ENCODE results near the gene SEPTIN8.

SEPTIN8 gene

DNA sequence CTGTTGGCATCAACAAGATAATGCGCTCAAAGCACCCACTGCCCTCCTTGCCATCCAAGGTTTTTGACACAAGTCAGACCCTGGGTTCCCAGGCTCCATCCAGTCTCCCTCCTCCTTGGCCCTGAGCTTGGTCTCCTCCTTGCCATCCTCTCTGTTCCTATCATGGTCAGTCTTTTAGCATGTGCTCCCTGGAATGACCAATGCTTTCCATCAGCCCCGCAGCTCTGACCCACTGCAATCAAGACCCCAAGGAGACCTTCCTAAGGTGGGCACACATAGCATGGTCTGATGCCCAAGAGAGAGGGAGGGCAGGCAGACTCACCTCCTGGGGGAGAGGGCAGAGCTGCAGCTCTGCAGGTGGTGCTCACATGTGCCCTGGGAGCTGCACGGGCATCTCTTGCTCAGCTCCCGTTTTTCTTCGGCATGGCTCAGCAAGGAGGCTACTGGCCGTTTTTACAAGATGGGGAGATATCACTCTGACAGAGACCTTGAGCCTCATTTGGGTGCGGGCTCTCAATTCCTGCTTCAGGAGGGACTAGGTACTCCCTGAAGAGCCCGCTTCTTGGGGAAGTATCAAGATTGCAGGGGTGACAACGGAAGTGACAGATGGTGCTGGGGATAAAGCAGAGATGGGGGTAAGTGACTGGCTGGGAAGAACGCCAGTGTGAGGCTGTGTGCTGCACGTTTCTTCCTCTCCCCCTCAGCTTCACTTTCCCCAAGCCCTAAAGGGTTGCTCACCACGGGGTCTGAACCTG, 3.3 kb downstream of the SEPTIN8 start:
- H3K4ac ChIP-seq (ENCODE audit: low read length), result no peak overlapping the region
- peak overlapping the region; percentile 41 for H2AK5ac ChIP-seq (ENCODE audit: low read depth, low read length)
- no peak overlapping the region for H2AFZ ChIP-seq (ENCODE audit: low read length)
- no peak overlapping the region for H3K4me3 ChIP-seq (ENCODE audit: low read length in 2 of 2)
- peak overlapping the region; percentile 31 for H2BK5ac ChIP-seq (ENCODE audit: low read length)
- H3K27me3 ChIP-seq (ENCODE audit: control insufficient read depth in 3 of 3, insufficient read depth in 3 of 3, low read depth in 1 of 3, low read length in 3 of 3), result peaks cover 0 to 14% (median 13%) of the 10 kb centered on the region in 3 experiments
- H4K91ac ChIP-seq (ENCODE audit: low read depth, low read length, poor library complexity), result no peak overlapping the region
- H3K18ac ChIP-seq (ENCODE audit: low read length), result no peak overlapping the region
- no peak overlapping the region for H3K9ac ChIP-seq (ENCODE audit: low read depth, low read length, poor library complexity)
- peaks cover 3 to 30% of the 10 kb centered on the region in 2 donors for H3K4me1 ChIP-seq (ENCODE audit: control insufficient read depth in 2 of 2, insufficient read depth in 1 of 2, low read depth in 1 of 2, low read length in 2 of 2)
- peaks cover 18% of the 10 kb centered on the region for H3K79me1 ChIP-seq (ENCODE audit: low read depth, low read length)
- H2BK120ac ChIP-seq (ENCODE audit: low read depth, low read length), result no peak overlapping the region
- H3K9me3 ChIP-seq (replicated peaks in 1 of 2; ENCODE audit: control insufficient read depth in 2 of 2, insufficient read depth in 1 of 2, low read depth in 1 of 2, low read length in 2 of 2), result no peaks in the 10 kb centered on the region
- H2BK15ac ChIP-seq (ENCODE audit: low read length), result no peak overlapping the region
- no peak overlapping the region for H3K14ac ChIP-seq (ENCODE audit: low read length)
- H3K27ac ChIP-seq (replicated peaks; ENCODE audit: low read length), result no peak overlapping the region
- peak overlapping the region; percentile 2 for H3K23ac ChIP-seq (ENCODE audit: low read depth, low read length, poor library complexity)
- H2BK12ac ChIP-seq (ENCODE audit: low read length), result no peak overlapping the region
- no peak overlapping the region for H4K8ac ChIP-seq (ENCODE audit: low read depth, low read length)
- no peak overlapping the region for H3K4me2 ChIP-seq (ENCODE audit: insufficient read depth, low read length, poor library complexity, severe bottlenecking)
- no peak for DNase-seq (ENCODE audit: low spot score)
- WGBS, 2 donors (ENCODE audit: extremely low coverage in 2 of 2, insufficient read length in 2 of 2, insufficient replicate concordance in 1 of 2), result no CpG with 5 or more reads among the region's 12 CpGs
- no peaks in the 10 kb centered on the region for H3K36me3 ChIP-seq (replicated peaks in 1 of 2; ENCODE audit: control insufficient read depth in 2 of 2, insufficient read depth in 2 of 2, low read length in 2 of 2)

DNA sequence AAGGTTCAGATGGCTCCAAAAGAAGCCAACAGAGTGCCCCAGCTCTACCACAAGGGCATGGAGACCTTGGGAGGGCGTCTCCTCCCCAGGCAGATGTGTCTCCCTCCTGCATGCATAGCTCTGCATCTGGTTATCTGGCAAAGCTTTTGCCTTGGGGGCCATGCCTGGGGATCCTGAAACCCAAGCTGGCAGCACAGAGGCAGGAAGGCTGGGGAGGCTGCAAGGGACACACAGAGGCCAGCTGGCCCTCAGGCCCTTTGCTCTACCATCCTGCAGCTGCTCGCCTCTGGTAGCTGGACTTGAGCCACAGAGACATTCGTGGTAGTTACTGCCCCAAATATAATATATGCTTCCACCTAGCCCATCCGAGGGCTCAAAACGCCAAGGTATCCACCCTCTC, 3.9 kb downstream of the SEPTIN8 start:
- peak overlapping the region; percentile 55 for H2BK15ac ChIP-seq (ENCODE audit: low read length)
- no peak overlapping the region for H2BK120ac ChIP-seq (ENCODE audit: low read depth, low read length)
- peaks cover 3 to 30% of the 10 kb centered on the region in 2 donors for H3K4me1 ChIP-seq (ENCODE audit: control insufficient read depth in 2 of 2, insufficient read depth in 1 of 2, low read depth in 1 of 2, low read length in 2 of 2)
- no peaks in the 10 kb centered on the region for H3K9me3 ChIP-seq (replicated peaks in 1 of 2; ENCODE audit: control insufficient read depth in 2 of 2, insufficient read depth in 1 of 2, low read depth in 1 of 2, low read length in 2 of 2)
- H3K36me3 ChIP-seq (replicated peaks in 1 of 2; ENCODE audit: control insufficient read depth in 2 of 2, insufficient read depth in 2 of 2, low read length in 2 of 2), result no peaks in the 10 kb centered on the region
- H3K9ac ChIP-seq (ENCODE audit: low read depth, low read length, poor library complexity), result peak overlapping the region; percentile 7
- peaks cover 0 to 8% (median 7%) of the 10 kb centered on the region in 3 experiments for H3K27me3 ChIP-seq (ENCODE audit: control insufficient read depth in 3 of 3, insufficient read depth in 3 of 3, low read depth in 1 of 3, low read length in 3 of 3)
- DNase-seq (ENCODE audit: low spot score), result no peak
- no peak overlapping the region for H3K23ac ChIP-seq (ENCODE audit: low read depth, low read length, poor library complexity)
- no peak overlapping the region for H4K91ac ChIP-seq (ENCODE audit: low read depth, low read length, poor library complexity)
- H3K18ac ChIP-seq (ENCODE audit: low read length), result peak overlapping the region; percentile 11
- H3K79me1 ChIP-seq (ENCODE audit: low read depth, low read length), result peaks cover 19% of the 10 kb centered on the region
- H3K4ac ChIP-seq (ENCODE audit: low read length), result no peak overlapping the region
- H2AFZ ChIP-seq (ENCODE audit: low read length), result no peak overlapping the region
- H3K27ac ChIP-seq (replicated peaks; ENCODE audit: low read length), result no peak overlapping the region
- peak overlapping the region; percentile 31 for H2BK5ac ChIP-seq (ENCODE audit: low read length)
- H4K8ac ChIP-seq (ENCODE audit: low read depth, low read length), result no peak overlapping the region
- WGBS, 2 donors (ENCODE audit: extremely low coverage in 2 of 2, insufficient read length in 2 of 2, insufficient replicate concordance in 1 of 2), result no CpG with 5 or more reads among the region's 5 CpGs
- H3K4me3 ChIP-seq (ENCODE audit: low read length in 2 of 2), result no peak overlapping the region
- no peak overlapping the region for H3K14ac ChIP-seq (ENCODE audit: low read length)
- no peak overlapping the region for H2BK12ac ChIP-seq (ENCODE audit: low read length)
- H2AK5ac ChIP-seq (ENCODE audit: low read depth, low read length), result no peak overlapping the region
- H3K4me2 ChIP-seq (ENCODE audit: insufficient read depth, low read length, poor library complexity, severe bottlenecking), result no peak overlapping the region

DNA sequence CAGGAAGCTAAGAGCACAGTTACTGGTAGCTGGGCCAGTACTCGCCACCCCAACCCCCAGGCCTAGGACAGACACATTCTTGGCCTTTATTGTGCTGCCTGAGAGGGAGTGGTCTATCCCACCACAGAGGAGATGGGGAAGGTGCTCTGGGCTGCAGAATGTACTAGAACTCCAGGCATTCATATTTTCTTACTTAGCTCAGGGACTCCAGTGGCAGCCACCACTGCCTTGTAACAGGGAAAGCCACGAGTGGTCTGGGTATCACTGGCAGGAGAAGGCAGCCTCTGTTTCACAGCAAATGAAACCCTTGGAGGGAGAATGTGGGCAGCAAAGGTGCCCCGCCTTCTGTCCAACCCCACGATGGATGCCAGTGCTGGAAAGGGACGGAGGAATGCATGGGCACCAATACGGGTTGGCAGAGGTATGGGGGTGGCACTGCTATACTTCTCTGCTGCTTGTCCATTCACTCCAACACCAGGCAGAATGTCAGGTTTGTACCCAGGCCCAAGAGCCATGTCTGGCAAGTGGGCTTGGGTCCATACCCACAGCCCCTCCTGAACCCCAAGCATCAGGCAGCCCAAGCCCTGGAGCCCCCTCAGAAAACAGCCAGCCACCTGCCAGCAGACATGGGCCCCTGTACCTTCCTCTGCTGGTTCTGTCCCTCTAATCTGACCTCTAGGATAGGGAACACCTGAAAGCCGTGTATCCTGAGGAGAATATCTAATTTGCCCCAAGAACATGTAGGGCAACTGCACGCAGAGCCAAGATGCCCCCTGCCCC, 4.6 kb downstream of the SEPTIN8 start:
- Histone ChIP-seq H3K4me3 (ENCODE audit: low read length in 2 of 2) (no peak overlapping the region), H3K14ac (ENCODE audit: low read length) (no peak overlapping the region), H3K36me3 (replicated peaks in 1 of 2; ENCODE audit: control insufficient read depth in 2 of 2, insufficient read depth in 2 of 2, low read length in 2 of 2) (no peaks in the 10 kb centered on the region), H3K4ac (ENCODE audit: low read length) (no peak overlapping the region), H2BK5ac (ENCODE audit: low read length) (no peak overlapping the region), H3K23ac (ENCODE audit: low read depth, low read length, poor library complexity) (no peak overlapping the region), H3K79me1 (ENCODE audit: low read depth, low read length) (peaks cover 21% of the 10 kb centered on the region), H3K18ac (ENCODE audit: low read length) (peak overlapping the region; percentile 67), H3K9ac (ENCODE audit: low read depth, low read length, poor library complexity) (no peak overlapping the region), H4K91ac (ENCODE audit: low read depth, low read length, poor library complexity) (peak overlapping the region; percentile 3), H3K27me3 (ENCODE audit: control insufficient read depth in 3 of 3, insufficient read depth in 3 of 3, low read depth in 1 of 3, low read length in 3 of 3) (peaks cover 0 to 2% (median under 1%) of the 10 kb centered on the region in 3 experiments), H2BK15ac (ENCODE audit: low read length) (peak overlapping the region; percentile 55), H4K8ac (ENCODE audit: low read depth, low read length) (no peak overlapping the region), H3K4me2 (ENCODE audit: insufficient read depth, low read length, poor library complexity, severe bottlenecking) (no peak overlapping the region), H3K27ac (replicated peaks; ENCODE audit: low read length) (no peak overlapping the region), H3K9me3 (replicated peaks in 1 of 2; ENCODE audit: control insufficient read depth in 2 of 2, insufficient read depth in 1 of 2, low read depth in 1 of 2, low read length in 2 of 2) (no peaks in the 10 kb centered on the region), H2BK120ac (ENCODE audit: low read depth, low read length) (no peak overlapping the region), H3K4me1 (ENCODE audit: control insufficient read depth in 2 of 2, insufficient read depth in 1 of 2, low read depth in 1 of 2, low read length in 2 of 2) (peaks cover 3 to 30% of the 10 kb centered on the region in 2 donors), H2BK12ac (ENCODE audit: low read length) (peak overlapping the region; percentile 68), H2AFZ (ENCODE audit: low read length) (no peak overlapping the region), H2AK5ac (ENCODE audit: low read depth, low read length) (peak overlapping the region; percentile 36)
- whole genome bisulfite sequencing, 2 donors (ENCODE audit: extremely low coverage in 2 of 2, insufficient read length in 2 of 2, insufficient replicate concordance in 1 of 2), result no CpG with 5 or more reads among the region's 8 CpGs
- DNase-seq (ENCODE audit: low spot score), result no peak

DNA sequence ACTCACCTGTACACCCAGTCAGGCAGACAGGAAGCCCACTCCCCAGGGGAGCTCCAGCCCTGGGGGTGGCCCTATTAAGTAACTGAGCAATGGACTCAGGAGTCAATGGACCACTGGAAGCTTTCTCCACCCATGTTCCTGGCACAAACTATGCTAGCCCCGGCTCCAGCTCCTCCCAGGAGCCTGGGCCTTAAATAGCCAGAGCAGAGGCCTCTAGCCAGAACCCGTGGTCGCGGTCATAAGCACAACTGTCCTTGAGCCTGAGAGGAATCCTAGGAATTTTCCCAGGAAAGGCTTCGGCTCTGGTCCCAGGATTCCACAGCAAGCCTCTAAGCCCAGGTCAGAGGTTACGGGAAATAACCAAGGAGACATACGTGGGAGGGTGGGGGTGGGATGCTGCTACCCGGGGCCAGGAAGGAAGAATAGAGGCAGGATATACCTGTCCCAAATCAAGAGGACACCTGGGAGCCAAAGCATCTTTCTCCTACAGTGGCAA, 5.5 kb downstream of the SEPTIN8 start:
- no CpG with 5 or more reads among the region's 8 CpGs for WGBS, 2 donors (ENCODE audit: extremely low coverage in 2 of 2, insufficient read length in 2 of 2, insufficient replicate concordance in 1 of 2)

More for the DNA sequence above, 5.5 kb downstream of the SEPTIN8 start:
- no peak for DNase-seq (ENCODE audit: low spot score)
- Histone ChIP-seq H3K79me1 (ENCODE audit: low read depth, low read length) (peaks cover 22% of the 10 kb centered on the region), H2BK120ac (ENCODE audit: low read depth, low read length) (no peak overlapping the region), H2BK12ac (ENCODE audit: low read length) (no peak overlapping the region), H3K23ac (ENCODE audit: low read depth, low read length, poor library complexity) (no peak overlapping the region), H4K8ac (ENCODE audit: low read depth, low read length) (no peak overlapping the region), H2AFZ (ENCODE audit: low read length) (no peak overlapping the region), H2BK5ac (ENCODE audit: low read length) (no peak overlapping the region), H3K9ac (ENCODE audit: low read depth, low read length, poor library complexity) (no peak overlapping the region), H3K4me3 (ENCODE audit: low read length in 2 of 2) (no peak overlapping the region), H3K4ac (ENCODE audit: low read length) (no peak overlapping the region), H4K91ac (ENCODE audit: low read depth, low read length, poor library complexity) (no peak overlapping the region), H3K36me3 (replicated peaks in 1 of 2; ENCODE audit: control insufficient read depth in 2 of 2, insufficient read depth in 2 of 2, low read length in 2 of 2) (no peaks in the 10 kb centered on the region), H3K4me2 (ENCODE audit: insufficient read depth, low read length, poor library complexity, severe bottlenecking) (no peak overlapping the region), H2AK5ac (ENCODE audit: low read depth, low read length) (no peak overlapping the region), H3K27ac (replicated peaks; ENCODE audit: low read length) (peak overlapping the region; percentile 57), H3K14ac (ENCODE audit: low read length) (no peak overlapping the region), H3K18ac (ENCODE audit: low read length) (peak overlapping the region; percentile 21), H3K27me3 (ENCODE audit: control insufficient read depth in 3 of 3, insufficient read depth in 3 of 3, low read depth in 1 of 3, low read length in 3 of 3) (no peaks in the 10 kb centered on the region), H2BK15ac (ENCODE audit: low read length) (no peak overlapping the region), H3K9me3 (replicated peaks in 1 of 2; ENCODE audit: control insufficient read depth in 2 of 2, insufficient read depth in 1 of 2, low read depth in 1 of 2, low read length in 2 of 2) (no peaks in the 10 kb centered on the region), H3K4me1 (ENCODE audit: control insufficient read depth in 2 of 2, insufficient read depth in 1 of 2, low read depth in 1 of 2, low read length in 2 of 2) (peaks cover 3 to 30% of the 10 kb centered on the region in 2 donors)

All from neuronal stem cell (in vitro differentiated cells).